Measurements from ENCODE around the gene SHISA6. TPM values are rescaled to one million over a fixed set of nuclear protein-coding genes. Genes with fewer than 3 reads are reported as not detected.

Gene SHISA6
- polyA plus RNA-seq, 1 donor from 2014 or later, result 1.8 TPM

DNA sequence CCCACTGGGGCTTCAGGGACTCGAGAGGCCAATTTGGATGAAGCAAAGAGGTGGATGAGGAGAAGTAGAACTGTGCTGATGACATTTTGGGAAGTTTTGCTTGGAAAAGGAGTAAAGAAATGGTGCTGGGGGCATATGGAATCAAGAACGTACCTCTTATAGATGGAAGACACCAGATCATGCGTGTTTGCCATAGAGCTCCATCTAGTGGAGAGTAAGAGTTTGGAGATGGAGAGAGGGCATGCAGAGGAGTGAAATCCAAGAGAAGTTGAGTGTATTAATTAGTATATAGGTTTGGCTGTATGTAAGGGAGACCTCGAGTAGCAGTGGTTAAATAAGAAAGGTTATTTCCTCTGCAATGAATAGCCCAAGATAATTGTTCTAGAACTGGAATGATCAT is 56.0 kb downstream of the SHISA6 start:
- TF ChIP-seq, protein P1, sequence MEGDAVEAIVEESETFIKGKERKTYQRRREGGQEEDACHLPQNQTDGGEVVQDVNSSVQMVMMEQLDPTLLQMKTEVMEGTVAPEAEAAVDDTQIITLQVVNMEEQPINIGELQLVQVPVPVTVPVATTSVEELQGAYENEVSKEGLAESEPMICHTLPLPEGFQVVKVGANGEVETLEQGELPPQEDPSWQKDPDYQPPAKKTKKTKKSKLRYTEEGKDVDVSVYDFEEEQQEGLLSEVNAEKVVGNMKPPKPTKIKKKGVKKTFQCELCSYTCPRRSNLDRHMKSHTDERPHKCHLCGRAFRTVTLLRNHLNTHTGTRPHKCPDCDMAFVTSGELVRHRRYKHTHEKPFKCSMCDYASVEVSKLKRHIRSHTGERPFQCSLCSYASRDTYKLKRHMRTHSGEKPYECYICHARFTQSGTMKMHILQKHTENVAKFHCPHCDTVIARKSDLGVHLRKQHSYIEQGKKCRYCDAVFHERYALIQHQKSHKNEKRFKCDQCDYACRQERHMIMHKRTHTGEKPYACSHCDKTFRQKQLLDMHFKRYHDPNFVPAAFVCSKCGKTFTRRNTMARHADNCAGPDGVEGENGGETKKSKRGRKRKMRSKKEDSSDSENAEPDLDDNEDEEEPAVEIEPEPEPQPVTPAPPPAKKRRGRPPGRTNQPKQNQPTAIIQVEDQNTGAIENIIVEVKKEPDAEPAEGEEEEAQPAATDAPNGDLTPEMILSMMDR (IDR thresholded peaks at IDR 0.05; ENCODE audit: poor library complexity, severe bottlenecking), result peak; percentile 32
- TF ChIP-seq RAD21 (conservative IDR thresholded peaks at IDR 0.05), result peak; percentile 14
- no peak for TF ChIP-seq POLR2AphosphoS5 (IDR thresholded peaks at IDR 0.05)

DNA sequence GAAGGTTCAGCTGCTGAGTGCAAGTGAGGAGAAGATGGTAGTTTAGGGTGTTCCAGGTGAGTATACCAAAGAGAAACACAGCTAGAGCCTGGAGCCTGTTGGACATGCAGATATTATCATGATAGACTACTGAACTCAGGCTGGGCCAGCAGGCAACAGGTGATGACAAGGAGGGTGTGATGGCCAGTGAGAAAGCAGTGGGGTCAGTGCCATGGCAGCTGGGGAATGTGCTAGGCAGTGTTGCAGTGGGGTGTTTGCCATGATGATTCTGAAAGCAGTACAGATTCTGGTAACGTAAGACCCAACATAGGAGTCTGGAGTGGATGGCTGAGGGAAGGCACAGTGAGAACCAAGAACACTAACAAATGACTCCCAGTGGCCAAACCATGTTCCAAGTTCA is 57.4 kb downstream of the SHISA6 start:
- no peak overlapping the region for H3K9ac ChIP-seq (ENCODE audit: low read length)
- H3K9me3 ChIP-seq (ENCODE audit: low read length), result no peaks in the 10 kb centered on the region
- TF ChIP-seq SMC3 (conservative IDR thresholded peaks at IDR 0.05; ENCODE audit: poor library complexity) (no peak), EZH2 (IDR thresholded peaks at IDR 0.05; ENCODE audit: borderline replicate concordance, insufficient read depth, low read length, poor library complexity, severe bottlenecking) (no peak), POLR2AphosphoS5 (IDR thresholded peaks at IDR 0.05) (no peak), MXI1 (conservative IDR thresholded peaks at IDR 0.05; ENCODE audit: poor library complexity, severe bottlenecking) (no peak), TAF1 (IDR thresholded peaks at IDR 0.05; ENCODE audit: low read depth) (no peak)
- TF ChIP-seq, protein P2, sequence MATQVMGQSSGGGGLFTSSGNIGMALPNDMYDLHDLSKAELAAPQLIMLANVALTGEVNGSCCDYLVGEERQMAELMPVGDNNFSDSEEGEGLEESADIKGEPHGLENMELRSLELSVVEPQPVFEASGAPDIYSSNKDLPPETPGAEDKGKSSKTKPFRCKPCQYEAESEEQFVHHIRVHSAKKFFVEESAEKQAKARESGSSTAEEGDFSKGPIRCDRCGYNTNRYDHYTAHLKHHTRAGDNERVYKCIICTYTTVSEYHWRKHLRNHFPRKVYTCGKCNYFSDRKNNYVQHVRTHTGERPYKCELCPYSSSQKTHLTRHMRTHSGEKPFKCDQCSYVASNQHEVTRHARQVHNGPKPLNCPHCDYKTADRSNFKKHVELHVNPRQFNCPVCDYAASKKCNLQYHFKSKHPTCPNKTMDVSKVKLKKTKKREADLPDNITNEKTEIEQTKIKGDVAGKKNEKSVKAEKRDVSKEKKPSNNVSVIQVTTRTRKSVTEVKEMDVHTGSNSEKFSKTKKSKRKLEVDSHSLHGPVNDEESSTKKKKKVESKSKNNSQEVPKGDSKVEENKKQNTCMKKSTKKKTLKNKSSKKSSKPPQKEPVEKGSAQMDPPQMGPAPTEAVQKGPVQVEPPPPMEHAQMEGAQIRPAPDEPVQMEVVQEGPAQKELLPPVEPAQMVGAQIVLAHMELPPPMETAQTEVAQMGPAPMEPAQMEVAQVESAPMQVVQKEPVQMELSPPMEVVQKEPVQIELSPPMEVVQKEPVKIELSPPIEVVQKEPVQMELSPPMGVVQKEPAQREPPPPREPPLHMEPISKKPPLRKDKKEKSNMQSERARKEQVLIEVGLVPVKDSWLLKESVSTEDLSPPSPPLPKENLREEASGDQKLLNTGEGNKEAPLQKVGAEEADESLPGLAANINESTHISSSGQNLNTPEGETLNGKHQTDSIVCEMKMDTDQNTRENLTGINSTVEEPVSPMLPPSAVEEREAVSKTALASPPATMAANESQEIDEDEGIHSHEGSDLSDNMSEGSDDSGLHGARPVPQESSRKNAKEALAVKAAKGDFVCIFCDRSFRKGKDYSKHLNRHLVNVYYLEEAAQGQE (IDR thresholded peaks at IDR 0.05; ENCODE audit: borderline replicate concordance), result no peak
- TF ChIP-seq, protein P1 (IDR thresholded peaks at IDR 0.05; ENCODE audit: poor library complexity, severe bottlenecking), result no peak
- no peaks in the 10 kb centered on the region for H3K9me2 ChIP-seq (ENCODE audit: insufficient read depth, low read length)
- H3K4me3 ChIP-seq (ENCODE audit: low read length), result no peak overlapping the region
- no peaks in the 10 kb centered on the region for H3F3A ChIP-seq (ENCODE audit: insufficient read depth, low read length, poor library complexity, severe bottlenecking)
- H3K27me3 ChIP-seq (ENCODE audit: insufficient read depth, low read depth, low read length), result no peaks in the 10 kb centered on the region
- no peaks in the 10 kb centered on the region for H4K20me1 ChIP-seq (ENCODE audit: insufficient read depth)
- no peaks in the 10 kb centered on the region for H3K79me2 ChIP-seq (replicated peaks; ENCODE audit: insufficient read depth, low read length)
- no peaks in the 10 kb centered on the region for H3K36me3 ChIP-seq (ENCODE audit: insufficient read depth, low read length)
- H3K4me2 ChIP-seq (ENCODE audit: low read length), result no peak overlapping the region
- H3K27ac ChIP-seq (ENCODE audit: low read length), result no peak overlapping the region
- H2AFZ ChIP-seq (ENCODE audit: low read depth, low read length), result no peak overlapping the region

More for the DNA sequence above, 56.0 kb downstream of the SHISA6 start:
- H3K27me3 ChIP-seq (ENCODE audit: insufficient read depth, low read depth, low read length), result no peaks in the 10 kb centered on the region
- no peak overlapping the region for H3K4me2 ChIP-seq (ENCODE audit: low read length)
- no peaks in the 10 kb centered on the region for H3K36me3 ChIP-seq (ENCODE audit: insufficient read depth, low read length)
- H2AFZ ChIP-seq (ENCODE audit: low read depth, low read length), result no peak overlapping the region
- H3K9ac ChIP-seq (ENCODE audit: low read length), result no peak overlapping the region
- H4K20me1 ChIP-seq (ENCODE audit: insufficient read depth), result no peaks in the 10 kb centered on the region
- H3K4me3 ChIP-seq (ENCODE audit: low read length), result no peak overlapping the region
- H3F3A ChIP-seq (ENCODE audit: insufficient read depth, low read length, poor library complexity, severe bottlenecking), result no peaks in the 10 kb centered on the region
- H3K9me3 ChIP-seq (ENCODE audit: low read length), result no peaks in the 10 kb centered on the region
- H3K9me2 ChIP-seq (ENCODE audit: insufficient read depth, low read length), result no peaks in the 10 kb centered on the region
- H3K79me2 ChIP-seq (replicated peaks; ENCODE audit: insufficient read depth, low read length), result no peaks in the 10 kb centered on the region
- H3K27ac ChIP-seq (ENCODE audit: low read length), result no peak overlapping the region
